BJ (cell line): ENCODE data around the gene PHACTR3. TPM values are rescaled to one million over a fixed set of nuclear protein-coding genes. Genes with fewer than 3 reads are reported as not detected.

Experiments used
- CTCF ChIA-PET: fragments of 350-600 bp; formaldehyde crosslinking; extraction: SDS; loops from one replicate; lab custom pipeline; 2021; ENCODE audit warnings: antibody characterized with exemption, inconsistent platforms; lab: Yijun Ruan, JAX
- POLR2A ChIA-PET: fragments of 300-600 bp; sonication (Branson Sonifier 250); formaldehyde crosslinking; extraction: SDS; loops from one replicate; lab custom pipeline; 2021; ENCODE audit warnings: antibody characterized with exemption; lab: Charles Lee
- DNase-seq: peaks from one replicate; pipeline ENCODE4 v3.0.0-alpha.2; 2011; ENCODE audit warnings: low read depth
- H3K27me3 ChIP-seq: 2 replicates; pipeline ENCODE4 v1.6.0; 2011; ENCODE audit warnings: low read length; ENCODE audit not compliant: control insufficient read depth, insufficient read depth
- H3K36me3 ChIP-seq: 2 replicates; pipeline ENCODE4 v1.5.1; 2011; ENCODE audit warnings: low read length; ENCODE audit not compliant: control insufficient read depth, insufficient read depth
- H3K4me3 ChIP-seq: 2 replicates; pipeline ENCODE4 v1.5.1; 2011; ENCODE audit warnings: low read depth, mild to moderate bottlenecking, control low read depth, low read length
- polyA plus RNA-seq: library from polyadenylated mRNA; depleted of rRNA; stranded (reverse); fragments of >200 nt; gene quantifications from 2 replicates; pipeline ENCODE4 v1.2.3, GENCODE V29; 2011
- TF ChIP-seq, protein P1 (sequence below): IDR thresholded peaks from 2 replicates; pipeline ENCODE4 v1.5.1; 2011; ENCODE audit warnings: low read depth, mild to moderate bottlenecking, control low read depth, inconsistent platforms, low read length, moderate library complexity; ENCODE audit not compliant: insufficient read depth

Gene PHACTR3
- polyA plus RNA-seq, 1 experiment: not detected

DNA sequence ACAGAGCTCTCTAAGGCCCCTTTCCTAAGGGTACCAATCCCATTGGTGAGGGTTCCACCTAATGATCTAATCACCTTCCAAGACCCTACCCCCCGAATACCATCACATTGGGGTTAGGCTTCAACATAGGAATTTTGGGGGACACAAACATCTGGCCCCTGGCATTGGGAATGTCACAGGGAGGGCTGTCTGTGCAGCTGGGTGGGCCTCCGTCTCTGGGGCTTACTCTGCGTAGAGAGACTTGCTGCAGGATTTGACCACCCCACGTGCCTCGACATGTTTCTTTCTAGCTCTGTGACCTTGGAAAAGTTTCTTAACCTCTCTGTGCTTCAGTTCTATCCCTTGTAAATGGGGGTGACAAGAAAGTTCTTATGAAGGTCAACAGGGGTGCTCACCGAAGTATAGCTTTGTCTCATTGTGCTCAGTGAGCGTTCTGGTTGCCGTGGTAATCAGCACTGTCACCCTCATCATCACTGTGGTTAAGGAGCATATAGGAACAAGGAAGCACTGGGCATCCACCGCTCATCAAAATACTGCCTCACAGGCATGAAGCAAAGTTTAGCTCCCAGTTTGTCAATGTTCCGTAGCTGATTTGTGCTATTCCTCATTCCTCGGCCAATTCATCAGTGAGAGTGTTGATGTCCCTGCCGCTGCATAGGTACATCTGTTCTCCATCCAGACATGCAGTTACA is 176.3 kb downstream of the PHACTR3 start:
- no peak for DNase-seq
- POLR2A ChIA-PET: no interaction called here
- Histone ChIP-seq H3K4me3 (no peak overlapping the region), H3K36me3 (no peaks in the 10 kb centered on the region), H3K27me3 (peaks cover 2% of the 10 kb centered on the region; the same call in 1 of the 2 replicates)
- CTCF ChIA-PET: no interaction called here
- TF ChIP-seq, protein P1, sequence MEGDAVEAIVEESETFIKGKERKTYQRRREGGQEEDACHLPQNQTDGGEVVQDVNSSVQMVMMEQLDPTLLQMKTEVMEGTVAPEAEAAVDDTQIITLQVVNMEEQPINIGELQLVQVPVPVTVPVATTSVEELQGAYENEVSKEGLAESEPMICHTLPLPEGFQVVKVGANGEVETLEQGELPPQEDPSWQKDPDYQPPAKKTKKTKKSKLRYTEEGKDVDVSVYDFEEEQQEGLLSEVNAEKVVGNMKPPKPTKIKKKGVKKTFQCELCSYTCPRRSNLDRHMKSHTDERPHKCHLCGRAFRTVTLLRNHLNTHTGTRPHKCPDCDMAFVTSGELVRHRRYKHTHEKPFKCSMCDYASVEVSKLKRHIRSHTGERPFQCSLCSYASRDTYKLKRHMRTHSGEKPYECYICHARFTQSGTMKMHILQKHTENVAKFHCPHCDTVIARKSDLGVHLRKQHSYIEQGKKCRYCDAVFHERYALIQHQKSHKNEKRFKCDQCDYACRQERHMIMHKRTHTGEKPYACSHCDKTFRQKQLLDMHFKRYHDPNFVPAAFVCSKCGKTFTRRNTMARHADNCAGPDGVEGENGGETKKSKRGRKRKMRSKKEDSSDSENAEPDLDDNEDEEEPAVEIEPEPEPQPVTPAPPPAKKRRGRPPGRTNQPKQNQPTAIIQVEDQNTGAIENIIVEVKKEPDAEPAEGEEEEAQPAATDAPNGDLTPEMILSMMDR: no peak

DNA sequence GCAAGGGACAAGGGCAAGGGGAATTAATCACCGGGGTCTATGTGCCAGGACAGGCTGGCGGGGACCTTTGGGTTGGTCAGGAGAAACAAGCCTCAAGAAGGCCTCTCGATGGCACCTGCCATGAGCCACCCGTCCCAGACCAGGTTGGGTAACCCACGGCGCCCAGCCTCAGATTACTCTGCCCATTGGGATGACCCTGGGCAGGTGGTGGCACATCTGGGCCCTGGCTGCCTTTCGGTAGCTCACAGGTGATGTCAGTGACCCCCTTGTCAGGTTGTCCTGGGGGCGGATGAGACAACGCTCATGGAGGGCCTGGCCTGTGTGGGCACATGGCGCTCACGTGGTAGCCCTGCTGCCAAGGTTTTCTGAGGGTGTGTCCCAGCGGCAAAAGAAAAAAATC is 176.9 kb downstream of the PHACTR3 start:
- TF ChIP-seq, protein P1: no peak
- DNase-seq: no peak
- Histone ChIP-seq H3K27me3 (peaks cover 2% of the 10 kb centered on the region; the same call in 1 of the 2 replicates), H3K4me3 (no peak overlapping the region), H3K36me3 (no peaks in the 10 kb centered on the region)
- CTCF ChIA-PET: interaction anchor here (1.6 to 8.5 kb wide), 3 partner anchors 11 to 70 kb away, joined by 6 to 75 read pairs (median 19); no protein-coding TSS in a partner anchor
- POLR2A ChIA-PET: no interaction called here

DNA sequence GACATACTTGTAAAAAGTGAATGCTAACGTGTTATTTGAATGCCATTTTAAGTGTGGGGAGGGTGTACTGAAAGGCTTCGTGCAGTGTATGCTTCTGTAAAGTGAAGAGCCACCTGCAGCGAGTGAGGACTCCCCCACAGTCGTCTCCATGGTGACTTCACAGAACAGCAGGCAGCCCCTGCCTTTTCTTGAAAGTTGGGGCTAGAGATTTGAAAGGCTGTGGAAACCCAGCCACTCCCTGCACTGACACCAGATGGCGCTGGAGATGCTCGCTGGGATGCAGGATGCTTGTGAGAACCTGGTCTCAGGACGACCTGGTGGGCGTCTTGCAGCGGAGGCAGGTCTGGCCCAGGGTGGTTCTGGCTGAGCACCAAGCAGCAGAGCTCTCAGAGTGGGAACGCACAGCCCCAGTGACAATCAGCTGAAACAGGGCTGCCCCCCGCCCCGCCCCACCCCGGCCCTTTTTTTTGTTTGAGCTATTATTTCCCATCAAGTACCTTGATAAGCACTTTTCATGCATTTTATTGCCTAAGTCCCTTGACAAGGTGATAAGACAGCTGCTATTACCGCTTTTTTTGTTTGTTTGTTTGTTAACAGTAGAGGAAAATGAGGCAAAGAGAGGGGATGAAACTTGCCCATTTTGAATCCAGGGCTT is 178.8 kb downstream of the PHACTR3 start:
- TF ChIP-seq, protein P1: peak; percentile 97
- Histone ChIP-seq H3K36me3 (no peaks in the 10 kb centered on the region), H3K4me3 (no peak overlapping the region), H3K27me3 (peaks cover 2% of the 10 kb centered on the region; the same call in 1 of the 2 replicates)
- POLR2A ChIA-PET: no interaction called here
- DNase-seq: no peak
- CTCF ChIA-PET: interaction anchor here (0.7 to 8.5 kb wide), 17 partner anchors 9 to 169 kb away, joined by 3 to 75 read pairs (median 4); no protein-coding TSS in a partner anchor

DNA sequence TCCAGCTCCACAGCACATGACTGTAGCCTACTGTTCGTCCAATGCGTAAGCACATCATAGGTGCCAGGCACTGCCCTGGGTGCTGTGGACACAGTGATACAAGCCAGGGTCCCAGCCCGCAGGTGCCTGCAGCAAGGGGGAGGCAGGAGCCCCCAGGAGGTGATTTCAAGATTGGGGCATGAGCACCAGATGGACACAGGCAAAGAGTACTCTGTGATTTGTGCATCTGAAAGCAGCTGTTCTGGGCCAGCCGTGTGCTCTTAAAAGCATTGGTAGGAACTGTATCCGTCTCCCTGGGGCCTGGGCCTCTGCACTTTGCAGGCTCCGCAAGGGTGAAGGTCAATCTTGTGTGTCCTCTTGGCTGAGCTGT is 179.3 kb downstream of the PHACTR3 start:
- TF ChIP-seq, protein P1: no peak
- no peak for DNase-seq
- Histone ChIP-seq H3K27me3 (peaks cover 2% of the 10 kb centered on the region; the same call in 1 of the 2 replicates), H3K36me3 (no peaks in the 10 kb centered on the region), H3K4me3 (no peak overlapping the region)
- CTCF ChIA-PET: interaction anchor here (0.7 to 8.5 kb wide), 17 partner anchors 9 to 168 kb away, joined by 3 to 75 read pairs (median 4); no protein-coding TSS in a partner anchor
- POLR2A ChIA-PET: no interaction called here

DNA sequence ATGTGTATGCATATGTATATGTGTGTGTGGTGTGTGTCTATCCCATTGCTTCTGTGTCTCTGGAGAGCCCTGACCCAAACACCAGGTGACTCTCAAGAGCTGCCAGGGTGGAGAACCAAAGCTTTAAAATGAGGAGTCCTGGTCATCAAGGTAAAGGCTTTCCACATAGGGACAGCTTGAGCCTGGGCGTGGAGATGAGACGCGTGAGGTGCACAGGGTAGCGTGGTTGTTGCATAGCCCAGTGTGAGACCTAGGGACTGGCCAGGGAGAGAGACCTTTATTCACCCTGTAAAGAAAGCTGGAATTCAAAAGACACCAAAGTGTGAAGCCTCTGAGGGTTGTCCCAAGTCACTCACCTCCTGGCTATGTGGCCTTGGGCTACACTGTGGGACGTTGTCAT is 180.0 kb downstream of the PHACTR3 start:
- no peaks in the 10 kb centered on the region for H3K36me3 ChIP-seq
- no peak for DNase-seq
- ChIA-PET POLR2A (no interaction called here), CTCF (interaction anchor here (0.7 to 8.5 kb wide), 8 partner anchors 8 to 161 kb away, joined by 3 to 75 read pairs (median 6); no protein-coding TSS in a partner anchor)
- H3K4me3 ChIP-seq: no peak overlapping the region
- TF ChIP-seq, protein P1: no peak
- H3K27me3 ChIP-seq: peaks cover 2% of the 10 kb centered on the region; the same call in 1 of the 2 replicates
